ENCODE measurements around the gene RAX2.

RAX2 gene

GRCh38 chr19:3722443-3723109 lies 49.5 kb downstream of the RAX2 start:
- no peak for DNase-seq

- DNase-seq: no peak
These were observed 50.1 kb downstream of the RAX2 start for GRCh38 chr19:3721887-3722442.

- peak; percentile 93 for DNase-seq
These were observed 50.7 kb downstream of the RAX2 start for GRCh38 chr19:3721131-3721886.

- no peak for DNase-seq
These were observed 51.6 kb downstream of the RAX2 start for GRCh38 chr19:3720349-3720917.

- DNase-seq: no peak
These were observed 52.2 kb downstream of the RAX2 start for GRCh38 chr19:3719868-3720267.

Measured in CD4-positive, alpha-beta T cell treated with Interleukin-6 for 4 hours (primary cell).